CD4-positive, alpha-beta T cell treated with Interleukin-2 at 100 ng/mL for 4 hours (primary cell): ENCODE data around the gene NTMT1.
"Not testable (repeated sequence)": the region's sequence is repeated elsewhere in the genome, so short reads cannot be mapped to it uniquely, and the experiment has no call there.

ENCODE experiments used
- DNase-seq: peaks from one replicate; pipeline ENCODE4 v3.0.0-alpha.2; 2020; ENCODE audit warnings: low spot score

The NTMT1 gene

GRCh38 chr9:129655154-129655553 is 29.2 kb downstream of the NTMT1 start:
- DNase-seq, result no peak

GRCh38 chr9:129655696-129656095 is 29.7 kb downstream of the NTMT1 start:
- DNase-seq, result no peak

- no peak for DNase-seq
Observed at GRCh38 chr9:129656795-129657390, 30.9 kb downstream of the NTMT1 start.

GRCh38 chr9:129661029-129661428 is 35.1 kb downstream of the NTMT1 start:
- no peak for DNase-seq

- DNase-seq, result not testable (repeated sequence)
Observed at GRCh38 chr9:129662239-129662638, 36.3 kb downstream of the NTMT1 start.

GRCh38 chr9:129664746-129665388 is 38.9 kb downstream of the NTMT1 start:
- no peak for DNase-seq

- no peak for DNase-seq
Observed at GRCh38 chr9:129665389-129665775, 39.4 kb downstream of the NTMT1 start, which contains the start of gene PRRX2. TSS of gene PRRX2 (plus strand) at chr9:129665647. CDS start at chr9:129665868, 221 bp downstream.

GRCh38 chr9:129665814-129666520 is 40.0 kb downstream of the NTMT1 start:
- DNase-seq, result no peak

- DNase-seq, result no peak
Observed at GRCh38 chr9:129666575-129666974, 40.6 kb downstream of the NTMT1 start.

GRCh38 chr9:129667378-129667777 is 41.4 kb downstream of the NTMT1 start:
- no peak for DNase-seq

GRCh38 chr9:129667850-129668249 is 41.9 kb downstream of the NTMT1 start:
- DNase-seq, result no peak

- DNase-seq, result no peak
Observed at GRCh38 chr9:129669141-129669718, 43.3 kb downstream of the NTMT1 start.

- no peak for DNase-seq
Observed at GRCh38 chr9:129669946-129670345, 44.0 kb downstream of the NTMT1 start.

GRCh38 chr9:129671065-129671464 is 45.1 kb downstream of the NTMT1 start:
- DNase-seq, result no peak

GRCh38 chr9:129671519-129671918 is 45.6 kb downstream of the NTMT1 start:
- DNase-seq, result no peak

GRCh38 chr9:129672702-129673101 is 46.7 kb downstream of the NTMT1 start:
- no peak for DNase-seq

- no peak for DNase-seq
Observed at GRCh38 chr9:129673602-129674001, 47.6 kb downstream of the NTMT1 start.

- DNase-seq, result no peak
Observed at GRCh38 chr9:129674229-129674628, 48.3 kb downstream of the NTMT1 start.

GRCh38 chr9:129675620-129676019 is 49.7 kb downstream of the NTMT1 start:
- no peak for DNase-seq

- no peak for DNase-seq
Observed at GRCh38 chr9:129676287-129676686, 50.3 kb downstream of the NTMT1 start.

- no peak for DNase-seq
Observed at GRCh38 chr9:129676975-129677374, 51.0 kb downstream of the NTMT1 start.

GRCh38 chr9:129677456-129677855 is 51.5 kb downstream of the NTMT1 start:
- DNase-seq, result no peak

- no peak for DNase-seq
Observed at GRCh38 chr9:129678844-129679243, 52.9 kb downstream of the NTMT1 start.
